ENCODE data around the gene LPCAT2. TPM values are rescaled to one million over a fixed set of nuclear protein-coding genes. Genes with fewer than 3 reads are reported as not detected.

The LPCAT2 gene
- total RNA-seq, 1 experiment from 2014 or later = 25.2 TPM

- Mint-ChIP-seq H3K27me3 (ENCODE audit: insufficient read depth, unreplicated experiment) (no peaks in the 10 kb centered on the region), H3K27ac (ENCODE audit: unreplicated experiment) (no peak overlapping the region), H3K4me1 (ENCODE audit: low read depth, unreplicated experiment) (no peaks in the 10 kb centered on the region), H3K36me3 (ENCODE audit: insufficient read depth, unreplicated experiment) (peaks cover 11% of the 10 kb centered on the region), H3K4me3 (ENCODE audit: unreplicated experiment) (no peak overlapping the region), H3K9me3 (ENCODE audit: unreplicated experiment) (no peaks in the 10 kb centered on the region)
- TF ChIP-seq CTCF (IDR thresholded peaks at IDR 0.05; ENCODE audit: insufficient read depth in 1 of 2, low read depth in 1 of 2, low read length in 1 of 2, severe bottlenecking in 1 of 2, unreplicated experiment in 1 of 2) = peak in 1 of 2 experiments; percentile 37
- H3K36me3 ChIP-seq (ENCODE audit: control insufficient read depth, insufficient read depth, low read length) = no peaks in the 10 kb centered on the region; the same call in 1 of the 2 replicates
- intact Hi-C loops (cut with micrococcal nuclease; ENCODE audit: unreplicated experiment) = loop anchor here (1.0 to 2.0 kb wide), 4 partner anchors 35 to 160 kb away; partner anchors contain the start of gene LPCAT2
- H3K9me3 ChIP-seq = no peaks in the 10 kb centered on the region
- no peaks in the 10 kb centered on the region for H3K27me3 ChIP-seq (replicated peaks; ENCODE audit: control insufficient read depth, insufficient read depth, low read length)
- POLR2A ChIA-PET = no interaction called here
- BruUV-seq (replicated peaks) = no TSS peak
- no peaks in the 10 kb centered on the region; the same call in 1 of the 2 replicates for H3K4me1 ChIP-seq
- H3K4me3 ChIP-seq (ENCODE audit: low read depth, low read length) = no peak overlapping the region
- peak in 1 of 2 experiments; percentile 30 for DNase-seq
- CTCF ChIA-PET = interaction anchor here (0.8 to 3.9 kb wide), 3 partner anchors 48 to 152 kb away, joined by 3 to 17 read pairs (median 5); no protein-coding TSS in a partner anchor
Measured at GRCh38 chr16:55543472-55543871, 34.6 kb downstream of the LPCAT2 start.

- intact Hi-C loops (cut with micrococcal nuclease; ENCODE audit: unreplicated experiment) = no loop called here
- no peaks in the 10 kb centered on the region for H3K9me3 Mint-ChIP-seq (ENCODE audit: unreplicated experiment)
- peaks cover 7% of the 10 kb centered on the region for H3K4me1 Mint-ChIP-seq (ENCODE audit: low read depth, unreplicated experiment)
- H3K36me3 ChIP-seq (ENCODE audit: control insufficient read depth, insufficient read depth, low read length) = no peaks in the 10 kb centered on the region; the same call in 1 of the 2 replicates
- no peaks in the 10 kb centered on the region for H3K36me3 Mint-ChIP-seq (ENCODE audit: insufficient read depth, unreplicated experiment)
- POLR2A ChIA-PET = no interaction called here
- CTCF ChIA-PET = no interaction called here
- no peaks in the 10 kb centered on the region for H3K4me1 ChIP-seq
- no peak overlapping the region for H3K4me3 ChIP-seq (ENCODE audit: low read depth, low read length)
- no peaks in the 10 kb centered on the region for H3K9me3 ChIP-seq
- H3K27me3 Mint-ChIP-seq (ENCODE audit: insufficient read depth, unreplicated experiment) = no peaks in the 10 kb centered on the region
- H3K27me3 ChIP-seq (replicated peaks; ENCODE audit: control insufficient read depth, insufficient read depth, low read length) = no peaks in the 10 kb centered on the region
- BruUV-seq (replicated peaks) = no TSS peak
- no peak overlapping the region for H3K4me3 Mint-ChIP-seq (ENCODE audit: unreplicated experiment)
- no peak for DNase-seq
- TF ChIP-seq CTCF (IDR thresholded peaks at IDR 0.05; ENCODE audit: insufficient read depth in 1 of 2, low read depth in 1 of 2, low read length in 1 of 2, severe bottlenecking in 1 of 2, unreplicated experiment in 1 of 2) = no peak
- no peak overlapping the region for H3K27ac Mint-ChIP-seq (ENCODE audit: unreplicated experiment)
Measured at GRCh38 chr16:55552621-55553020, 43.7 kb downstream of the LPCAT2 start.

DNA sequence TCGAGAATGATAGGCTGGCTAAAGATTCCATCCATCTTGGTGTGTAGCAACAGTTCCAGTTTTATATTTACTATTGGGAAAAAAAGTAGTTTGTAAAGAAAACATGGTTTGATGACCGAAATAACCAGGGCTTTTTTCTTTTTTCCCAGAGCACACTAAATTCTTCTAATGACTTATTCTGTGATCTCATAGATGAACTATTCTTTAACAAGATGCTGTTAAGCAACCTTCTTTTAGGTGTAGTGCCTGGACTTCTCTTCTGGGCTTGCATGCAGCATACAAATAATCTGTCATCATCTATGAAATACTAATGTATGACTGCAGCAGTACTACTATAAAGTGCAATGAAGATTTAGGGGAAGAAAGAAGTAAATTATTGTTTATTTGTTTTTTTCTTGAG is 46.6 kb downstream of the LPCAT2 start:
- H3K9me3 ChIP-seq = no peaks in the 10 kb centered on the region
- intact Hi-C loops (cut with micrococcal nuclease; ENCODE audit: unreplicated experiment) = no loop called here
- H3K36me3 ChIP-seq (ENCODE audit: control insufficient read depth, insufficient read depth, low read length) = no peaks in the 10 kb centered on the region; the same call in 1 of the 2 replicates
- no peak for DNase-seq
- ChIA-PET CTCF (no interaction called here), POLR2A (no interaction called here)
- no peak overlapping the region for H3K4me3 Mint-ChIP-seq (ENCODE audit: unreplicated experiment)
- H3K27me3 Mint-ChIP-seq (ENCODE audit: insufficient read depth, unreplicated experiment) = no peaks in the 10 kb centered on the region
- no peaks in the 10 kb centered on the region for H3K36me3 Mint-ChIP-seq (ENCODE audit: insufficient read depth, unreplicated experiment)
- H3K4me3 ChIP-seq (ENCODE audit: low read depth, low read length) = no peak overlapping the region
- H3K4me1 Mint-ChIP-seq (ENCODE audit: low read depth, unreplicated experiment) = peaks cover 7% of the 10 kb centered on the region
- no TSS peak for BruUV-seq (replicated peaks)
- no peaks in the 10 kb centered on the region for H3K27me3 ChIP-seq (replicated peaks; ENCODE audit: control insufficient read depth, insufficient read depth, low read length)
- H3K9me3 Mint-ChIP-seq (ENCODE audit: unreplicated experiment) = no peaks in the 10 kb centered on the region
- H3K4me1 ChIP-seq = no peaks in the 10 kb centered on the region
- no peak overlapping the region for H3K27ac Mint-ChIP-seq (ENCODE audit: unreplicated experiment)
- no peak for TF ChIP-seq CTCF (IDR thresholded peaks at IDR 0.05; ENCODE audit: insufficient read depth in 1 of 2, low read depth in 1 of 2, low read length in 1 of 2, severe bottlenecking in 1 of 2, unreplicated experiment in 1 of 2)
